Eye (tissue), 1 donor: Measurements from ENCODE around the gene VWA3B.
A peak's percentile ranks its signal among the peaks of the same experiment; 100 is the strongest.
"Not testable (repeated sequence)": the region's sequence is repeated elsewhere in the genome, so short reads cannot be mapped to it uniquely, and the experiment has no call there.

ENCODE experiments used
- DNase-seq: peaks from one replicate; pipeline ENCODE4 v3.0.0-alpha.2; 2015

VWA3B gene

DNA sequence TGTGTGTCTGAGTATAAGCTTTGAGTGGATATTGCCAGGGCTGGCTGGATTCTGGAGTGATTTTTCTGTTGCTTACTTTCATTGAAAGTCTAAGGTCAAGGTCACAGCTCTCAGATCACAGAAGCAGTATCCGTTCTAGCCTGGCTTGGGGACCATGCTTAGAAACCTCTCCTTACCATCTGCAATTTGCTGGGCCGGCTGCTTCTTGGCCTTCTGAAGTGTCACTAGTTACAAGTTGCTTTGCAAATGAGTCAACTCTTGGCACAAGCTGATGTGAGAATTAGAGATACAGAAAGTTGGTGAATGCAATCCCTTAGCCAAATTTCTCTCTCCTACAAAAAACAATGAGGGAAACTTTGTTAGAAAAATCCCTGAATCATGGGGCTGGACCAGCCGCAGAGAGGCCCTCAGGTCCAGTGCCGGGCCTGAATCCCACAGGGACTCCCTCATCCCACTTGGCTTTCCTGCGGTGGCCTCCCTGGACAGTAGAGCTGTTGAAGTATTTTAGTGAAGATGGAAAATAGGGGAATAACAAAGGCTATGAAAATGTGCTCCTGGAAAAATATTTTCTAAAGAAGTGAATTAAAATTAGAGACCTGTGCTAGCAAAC, 166.6 kb downstream of the VWA3B start:
- DNase-seq, result no peak

DNA sequence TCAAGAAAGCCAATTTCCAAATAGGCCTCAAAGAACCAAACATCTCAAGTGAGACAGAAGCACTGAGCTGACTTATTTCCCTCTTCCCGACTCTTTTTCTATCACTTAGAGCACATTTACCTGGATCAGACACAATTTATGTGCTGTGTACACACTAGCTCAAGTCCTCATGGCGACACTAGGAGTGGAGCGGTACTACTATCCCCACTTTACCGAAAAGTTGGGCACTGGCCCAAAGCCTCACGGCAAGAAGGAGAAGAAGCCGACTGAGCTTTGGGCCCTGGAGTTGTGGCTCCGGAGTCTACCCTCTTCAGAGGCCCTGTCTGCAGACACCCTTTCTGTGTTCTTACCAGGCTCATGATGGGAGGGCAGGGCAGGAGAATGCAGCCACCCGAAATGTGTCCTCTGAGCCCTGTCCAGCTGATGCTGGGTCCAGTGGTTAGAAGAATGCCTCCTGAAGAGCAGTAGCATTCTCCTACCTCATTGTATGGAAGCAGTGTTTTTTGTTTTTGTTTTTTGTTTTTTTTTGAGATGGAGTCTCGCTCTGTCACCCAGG, 167.6 kb downstream of the VWA3B start:
- DNase-seq, result no peak

DNA sequence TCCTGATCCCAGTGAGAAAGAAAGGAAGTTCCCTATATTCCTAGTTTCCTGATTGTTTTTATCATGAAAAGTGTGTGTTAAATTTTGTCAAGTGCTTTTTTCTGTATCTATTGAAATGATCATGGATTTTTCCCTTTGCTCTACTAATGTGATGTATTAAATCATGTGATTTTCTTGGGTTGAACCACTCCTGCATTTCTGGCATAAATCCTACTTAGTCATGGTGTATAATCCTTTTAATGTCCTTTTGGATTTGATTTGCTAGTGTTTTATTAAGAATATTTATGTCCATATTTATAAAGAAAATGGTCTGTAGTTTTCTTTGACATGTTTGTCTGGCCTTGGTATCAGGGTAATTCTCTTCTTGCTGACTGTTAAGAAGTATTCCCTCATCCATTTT, 171.9 kb downstream of the VWA3B start:
- no peak for DNase-seq

GRCh38 chr2:98263362-98263761, 176.4 kb downstream of the VWA3B start:
- DNase-seq, result no peak

- DNase-seq, result not testable (repeated sequence)
Measured at GRCh38 chr2:98268225-98268624, 181.3 kb downstream of the VWA3B start.

DNA sequence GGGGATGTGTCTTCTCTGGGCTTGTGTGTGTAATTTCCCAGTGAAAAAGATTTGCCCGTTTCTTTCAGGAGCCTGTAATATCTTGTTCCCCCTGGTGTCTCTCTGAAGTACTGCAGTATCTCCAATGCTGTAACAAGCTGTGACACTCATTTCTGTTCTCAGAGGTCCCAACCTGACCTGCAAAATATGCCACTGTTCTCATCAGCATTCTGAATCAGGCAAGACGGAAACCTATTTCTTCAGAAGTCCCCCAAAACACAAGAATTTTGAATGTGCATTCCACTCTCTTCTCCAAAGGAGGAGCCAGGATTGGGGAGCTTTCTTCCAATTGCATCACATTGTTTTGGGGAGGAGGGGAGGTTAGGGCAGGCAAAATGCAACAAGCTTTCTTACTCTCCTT, 182.3 kb downstream of the VWA3B start:
- DNase-seq, result peak; percentile 65

GRCh38 chr2:98269830-98270229, 182.9 kb downstream of the VWA3B start:
- DNase-seq, result no peak

DNA sequence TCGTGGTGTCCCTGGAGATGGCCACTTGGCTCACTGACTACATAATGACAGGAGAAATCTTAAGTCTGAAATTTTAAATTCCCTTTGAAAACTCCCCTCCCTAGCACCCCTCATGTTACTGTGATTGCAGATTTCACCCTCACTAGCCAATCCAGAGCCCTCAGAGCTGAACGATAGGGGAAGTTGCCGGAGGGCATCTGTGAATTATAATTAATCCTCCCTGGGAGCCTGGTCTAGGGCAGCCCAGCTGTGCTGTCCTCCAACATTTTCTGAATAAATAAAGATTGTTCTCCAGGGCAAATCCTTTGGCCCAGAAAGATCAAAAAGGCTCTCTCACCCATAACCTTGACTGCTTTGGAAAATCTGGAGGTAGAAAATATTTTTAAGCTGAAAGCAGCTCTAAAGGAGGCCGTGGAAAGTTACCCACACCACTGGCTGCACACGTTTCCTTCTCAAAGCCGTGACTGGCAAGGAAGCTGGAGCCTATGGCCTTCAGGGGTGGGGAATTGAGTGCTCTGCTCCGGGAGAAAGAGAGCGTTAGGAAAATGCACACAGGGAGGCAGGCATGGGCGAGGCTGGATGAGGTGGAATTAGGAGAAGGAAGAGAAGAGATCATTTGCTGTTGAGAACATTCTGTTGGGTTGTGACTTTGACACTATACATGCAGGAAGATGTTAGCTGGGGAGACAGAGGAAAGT, 190.3 kb downstream of the VWA3B start:
- peak; percentile 55 for DNase-seq

DNA sequence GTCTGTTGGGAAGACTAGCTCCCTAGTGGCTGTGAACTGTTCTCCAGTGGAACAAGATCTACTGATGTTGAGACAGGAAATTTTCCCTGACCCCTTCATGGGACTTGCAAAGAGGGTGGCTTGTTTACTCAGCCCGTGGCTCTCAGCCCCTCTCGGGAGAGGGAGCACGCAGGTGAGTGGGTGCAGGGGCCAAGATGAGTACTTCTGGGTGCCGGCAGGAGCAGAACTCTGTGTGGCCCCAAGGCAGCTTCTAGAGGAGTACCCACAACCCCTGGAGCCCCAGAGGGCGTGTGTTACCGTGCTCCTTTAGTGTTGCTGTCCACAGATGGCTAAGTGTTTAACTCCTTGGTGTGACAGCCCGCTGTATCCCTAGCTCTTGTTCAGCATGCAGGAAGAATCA, 191.1 kb downstream of the VWA3B start:
- DNase-seq, result no peak

GRCh38 chr2:98280376-98281102, 193.6 kb downstream of the VWA3B start:
- peak; percentile 54 for DNase-seq

DNA sequence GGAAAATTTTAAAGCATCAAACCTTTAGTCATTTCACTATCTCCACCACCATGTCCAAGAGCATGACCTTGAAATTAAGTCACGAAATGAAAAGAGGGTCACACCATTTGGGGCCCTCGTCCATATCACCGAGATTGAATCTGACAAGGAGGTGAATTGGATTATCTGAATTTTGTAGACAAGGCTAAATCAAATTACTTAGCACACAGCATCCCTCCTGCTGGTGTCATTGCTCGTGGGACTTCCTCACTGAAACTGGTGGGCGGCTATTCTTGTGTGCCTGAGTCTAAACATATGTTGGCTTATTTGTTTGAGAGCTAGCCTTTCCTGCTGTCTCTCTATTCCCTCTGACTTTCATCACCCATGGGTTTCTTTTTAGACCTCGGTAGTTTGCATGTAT, 194.6 kb downstream of the VWA3B start:
- DNase-seq, result peak; percentile 27

DNA sequence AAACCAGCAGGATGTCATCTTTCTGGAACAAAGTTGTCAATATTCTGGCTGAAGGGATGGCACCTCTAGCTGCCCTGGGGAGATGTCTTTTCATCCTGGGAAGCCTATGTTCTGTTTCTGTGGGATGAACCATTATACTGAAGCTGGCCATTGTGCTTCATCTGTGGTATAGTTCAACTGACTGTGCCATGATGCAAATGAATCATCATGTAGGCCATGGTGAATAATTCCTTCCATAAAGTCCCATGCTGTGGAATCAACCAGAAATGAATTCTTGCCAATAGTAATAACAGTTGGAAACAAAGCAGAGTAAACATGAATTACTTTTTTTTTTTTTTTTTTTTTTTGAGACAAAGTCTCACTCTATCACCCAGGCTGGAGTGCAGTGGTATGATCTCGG, 195.1 kb downstream of the VWA3B start:
- DNase-seq, result no peak

- DNase-seq, result no peak
Measured at GRCh38 chr2:98293030-98293429, 206.1 kb downstream of the VWA3B start.

DNA sequence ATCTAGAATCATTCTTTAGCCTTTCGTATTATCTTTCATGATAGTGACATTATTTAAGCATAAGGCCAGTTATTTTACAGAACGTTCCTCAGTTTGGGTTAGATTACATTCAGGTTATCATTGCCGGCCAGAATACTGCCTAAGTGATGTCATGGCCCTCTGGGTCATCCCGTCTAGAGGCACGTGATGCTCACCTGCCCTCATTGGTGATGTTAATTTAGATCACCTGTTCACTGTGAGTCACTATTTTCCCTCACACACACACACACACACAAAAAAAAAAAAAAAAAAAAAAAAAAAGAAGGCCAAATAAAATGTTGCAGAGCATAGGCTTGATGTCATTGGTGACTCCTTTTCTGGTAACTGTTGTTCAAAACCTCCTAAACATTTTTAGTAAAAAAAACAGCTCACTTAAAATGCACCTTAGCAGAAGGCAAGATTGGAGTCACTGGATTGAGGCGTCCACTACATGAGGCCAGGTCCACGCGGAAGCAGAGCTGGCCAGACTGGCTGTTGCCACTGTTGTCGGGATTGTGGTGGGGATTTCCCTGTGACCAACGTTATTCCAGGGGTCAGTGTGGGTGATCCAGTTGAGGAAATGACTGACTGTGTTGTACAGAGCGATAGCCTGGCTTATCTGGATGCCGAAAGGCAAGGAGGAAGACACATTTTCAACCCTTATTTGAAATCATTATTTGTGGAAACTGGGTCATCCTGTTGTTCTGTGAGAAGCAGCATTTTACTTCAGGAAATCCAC, 207.1 kb downstream of the VWA3B start:
- DNase-seq, result no peak

GRCh38 chr2:98294711-98295110, 207.7 kb downstream of the VWA3B start:
- no peak for DNase-seq

GRCh38 chr2:98295275-98295674, 208.3 kb downstream of the VWA3B start:
- DNase-seq, result no peak

GRCh38 chr2:98295721-98296414, 208.9 kb downstream of the VWA3B start:
- no peak for DNase-seq

- peak; percentile 58 for DNase-seq
Measured at GRCh38 chr2:98296440-98296839, 209.5 kb downstream of the VWA3B start.

- no peak for DNase-seq
Measured at GRCh38 chr2:98297817-98298682, 211.1 kb downstream of the VWA3B start.

DNA sequence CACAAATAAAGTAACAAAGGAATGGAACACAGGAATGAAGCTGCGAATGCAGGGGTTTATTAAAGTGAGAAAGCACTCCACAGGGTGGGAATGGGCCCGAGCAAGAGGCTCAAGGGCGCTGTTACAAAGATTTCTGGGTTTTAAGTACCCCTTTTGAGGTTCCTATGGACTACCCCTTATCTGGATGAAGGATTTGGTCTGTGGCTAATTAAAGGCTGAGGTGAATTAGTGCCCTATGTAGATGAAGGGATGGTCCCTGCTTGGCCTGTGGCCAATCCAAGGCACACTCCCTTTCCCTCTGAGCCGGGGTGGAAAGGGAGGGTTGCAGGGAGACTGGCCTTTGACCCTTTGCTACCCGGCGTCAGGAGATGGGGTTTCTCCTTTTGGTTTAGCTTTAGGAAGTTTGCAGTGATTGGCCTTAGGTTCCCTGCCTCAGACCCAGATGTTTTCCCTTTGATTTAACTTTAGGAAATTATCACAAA, 211.8 kb downstream of the VWA3B start:
- no peak for DNase-seq

DNA sequence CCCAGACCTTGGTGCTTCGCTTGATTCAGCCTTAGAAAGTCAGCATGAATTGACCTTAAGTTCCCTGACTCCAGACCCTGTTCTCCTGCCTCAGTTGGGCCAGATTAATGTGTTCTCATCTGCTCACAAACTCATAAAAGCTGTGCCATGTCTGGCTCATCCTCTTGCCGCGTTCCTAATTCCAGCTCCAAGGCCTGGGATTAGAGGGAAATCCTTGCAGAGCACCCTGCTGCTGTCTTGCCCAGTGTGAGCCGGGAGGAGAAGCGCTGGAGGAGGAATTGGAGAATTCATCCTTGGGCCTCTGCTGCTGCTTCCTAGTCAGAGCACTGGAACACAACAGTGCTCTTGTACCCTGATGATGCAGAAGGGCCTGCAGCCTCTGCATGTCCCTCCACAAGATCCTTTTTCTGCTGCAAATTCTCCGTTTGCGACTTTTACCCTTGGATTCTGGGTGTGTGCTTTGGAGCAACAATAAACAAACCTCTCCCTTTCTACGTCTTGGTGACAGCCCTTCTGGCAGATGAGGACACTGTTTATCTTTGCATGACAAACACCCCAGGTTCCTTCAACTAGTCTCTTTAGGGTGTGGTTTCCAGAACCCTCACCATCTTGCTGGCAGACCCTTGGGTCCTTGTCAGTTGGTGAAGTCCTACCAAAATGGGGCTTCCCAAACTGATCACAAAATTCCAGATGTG, 212.4 kb downstream of the VWA3B start:
- DNase-seq, result no peak
